H9 (cell line): ENCODE results near the gene UQCR10. TPM values are rescaled to one million over a fixed set of nuclear protein-coding genes. Genes with fewer than 3 reads are reported as not detected.

Experiments used
- DNase-seq: peaks from one replicate; pipeline ENCODE4 v3.0.0-alpha.2; 2017
- H2AFZ ChIP-seq: one replicate; pipeline ENCODE4 v1.6.1; 2013; ENCODE audit warnings: mild to moderate bottlenecking, low read length, control low read depth, moderate library complexity
- H2AK5ac ChIP-seq: 2 replicates; pipeline ENCODE4 v1.6.1; 2013; ENCODE audit warnings: low read length, control low read depth, mixed read lengths; ENCODE audit not compliant: insufficient read length
- H2BK120ac ChIP-seq: one replicate; pipeline ENCODE4 v1.6.1; 2013; ENCODE audit warnings: low read depth, mild to moderate bottlenecking, low read length, control low read depth, inconsistent platforms; ENCODE audit not compliant: poor library complexity, severe bottlenecking
- H2BK12ac ChIP-seq: 2 replicates; pipeline ENCODE4 v1.6.1; 2013; ENCODE audit warnings: low read length, control low read depth, mixed read lengths, low read depth; ENCODE audit not compliant: insufficient read length
- H2BK15ac ChIP-seq: 2 replicates; pipeline ENCODE4 v1.6.1; 2013; ENCODE audit warnings: low read depth, low read length, control low read depth
- H2BK20ac ChIP-seq: one replicate; pipeline ENCODE4 v1.6.1; 2013; ENCODE audit warnings: low read depth, mild to moderate bottlenecking, low read length, control low read depth, inconsistent platforms; ENCODE audit not compliant: poor library complexity, severe bottlenecking
- H2BK5ac ChIP-seq: 2 replicates; pipeline ENCODE4 v1.6.1; 2013; ENCODE audit warnings: low read length, control low read depth, mixed read lengths; ENCODE audit not compliant: insufficient read length
- H3K14ac ChIP-seq: 2 replicates; pipeline ENCODE4 v1.6.1; 2013; ENCODE audit warnings: low read length, control low read depth; ENCODE audit not compliant: insufficient read depth
- H3K18ac ChIP-seq: 2 replicates; pipeline ENCODE4 v1.6.1; 2013; ENCODE audit warnings: low read depth, mild to moderate bottlenecking, mixed read lengths, low read length, control low read depth; ENCODE audit not compliant: insufficient read length
- H3K23ac ChIP-seq: 2 replicates; pipeline ENCODE4 v1.6.1; 2013; ENCODE audit warnings: low read length, control low read depth, mixed read lengths, low read depth; ENCODE audit not compliant: insufficient read length
- H3K23me2 ChIP-seq: 2 replicates; pipeline ENCODE4 v1.6.1; 2013; ENCODE audit warnings: low read depth, mild to moderate bottlenecking, mixed read lengths, low read length, control low read depth; ENCODE audit not compliant: insufficient read length, poor library complexity, severe bottlenecking
- H3K27ac ChIP-seq: 2 replicates; pipeline ENCODE4 v1.5.1; 2013; ENCODE audit warnings: low read length, control low read depth, mixed read lengths, low read depth; ENCODE audit not compliant: insufficient read length
- H3K27me3 ChIP-seq: 2 replicates; pipeline ENCODE4 v1.6.1; 2013; ENCODE audit warnings: low read length, control low read depth, inconsistent platforms; ENCODE audit not compliant: insufficient read depth
- H3K4ac ChIP-seq: 2 replicates; pipeline ENCODE4 v1.6.1; 2013; ENCODE audit warnings: low read depth, mild to moderate bottlenecking, control low read depth, inconsistent platforms, low read length, moderate library complexity
- H3K4me1 ChIP-seq: 2 replicates; pipeline ENCODE4 v1.6.1; 2013; ENCODE audit warnings: low read length, control low read depth, inconsistent platforms; ENCODE audit not compliant: insufficient read depth
- H3K4me2 ChIP-seq: 2 replicates; pipeline ENCODE4 v1.6.1; 2013; ENCODE audit warnings: low read length, control low read depth, mixed read lengths; ENCODE audit not compliant: insufficient read length, insufficient read depth
- H3K56ac ChIP-seq: 2 replicates; pipeline ENCODE4 v1.6.1; 2013; ENCODE audit warnings: low read depth, mild to moderate bottlenecking, mixed read lengths, low read length, control low read depth; ENCODE audit not compliant: insufficient read length
- H3K79me1 ChIP-seq: 2 replicates; pipeline ENCODE4 v1.6.1; 2013; ENCODE audit warnings: low read depth, mild to moderate bottlenecking, moderate library complexity, low read length, control low read depth, inconsistent platforms; ENCODE audit not compliant: insufficient read depth, poor library complexity, severe bottlenecking
- H3K79me2 ChIP-seq: 2 replicates; pipeline ENCODE4 v1.6.1; 2013; ENCODE audit warnings: low read length, control low read depth, inconsistent platforms; ENCODE audit not compliant: insufficient read depth
- H3K9ac ChIP-seq: 2 replicates; pipeline ENCODE4 v1.6.1; 2013; ENCODE audit warnings: low read length, control low read depth, mixed read lengths; ENCODE audit not compliant: insufficient read length; ENCODE audit errors: extremely low read depth
- H3K9me3 ChIP-seq: one replicate; pipeline ENCODE4 v1.6.1; 2013; ENCODE audit warnings: low read depth, low read length, inconsistent platforms; ENCODE audit not compliant: control insufficient read depth
- H3T11ph ChIP-seq: one replicate; pipeline ENCODE4 v1.6.1; 2013; ENCODE audit warnings: mild to moderate bottlenecking, low read length, control low read depth, inconsistent platforms
- H4K20me1 ChIP-seq: one replicate; pipeline ENCODE4 v1.6.1; 2013; ENCODE audit not compliant: control insufficient read depth, insufficient read length, insufficient read depth
- H4K5ac ChIP-seq: 2 replicates; pipeline ENCODE4 v1.6.1; 2013; ENCODE audit warnings: low read depth, mild to moderate bottlenecking, mixed read lengths, low read length, control low read depth; ENCODE audit not compliant: insufficient read length
- H4K8ac ChIP-seq: replicated peaks from 2 replicates; pipeline ENCODE4 v1.6.1; 2013; ENCODE audit warnings: low read length, control low read depth, mixed read lengths, low read depth; ENCODE audit not compliant: insufficient read length
- H4K91ac ChIP-seq: 2 replicates; pipeline ENCODE4 v1.6.1; 2013; ENCODE audit warnings: low read depth, mild to moderate bottlenecking, moderate library complexity, mixed read lengths, low read length, control low read depth; ENCODE audit not compliant: insufficient read length
- H3K27ac Mint-ChIP-seq, 3 experiments: 2 replicates in 2 of 3; 3 replicates in 1 of 3; pipeline ENCODE4 v1.8.0; 2020 to 2021; ENCODE audit warnings: mixed read lengths in 3 of 3, mild to moderate bottlenecking in 1 of 3, moderate library complexity in 1 of 3
- H3K27me3 Mint-ChIP-seq: 2 replicates; pipeline ENCODE4 v1.8.0; 2021; ENCODE audit warnings: low read depth, mild to moderate bottlenecking, moderate library complexity, mixed read lengths
- H3K36me3 Mint-ChIP-seq, 3 experiments: 2 replicates in 2 of 3; 3 replicates in 1 of 3; pipeline ENCODE4 v1.8.0; 2020 to 2021; ENCODE audit warnings: low read depth in 3 of 3, mixed read lengths in 3 of 3; ENCODE audit not compliant: insufficient read depth in 1 of 3
- H3K4me1 Mint-ChIP-seq, 2 experiments: 2 replicates each; pipeline ENCODE4 v1.8.0; 2020; ENCODE audit warnings: mixed read lengths in 2 of 2
- H3K4me3 Mint-ChIP-seq, 2 experiments: 2 replicates in 1 of 2; 3 replicates in 1 of 2; pipeline ENCODE4 v1.8.0; 2020 to 2021; ENCODE audit warnings: mild to moderate bottlenecking in 2 of 2, mixed read lengths in 2 of 2, moderate library complexity in 1 of 2
- H3K9me3 Mint-ChIP-seq, 2 experiments: 2 replicates in 1 of 2; 3 replicates in 1 of 2; pipeline ENCODE4 v1.8.0; 2020; ENCODE audit warnings: mild to moderate bottlenecking in 2 of 2, mixed read lengths in 2 of 2, moderate library complexity in 1 of 2
- CTCF ChIP-seq: fragments of 200-600 bp; sonication (generic); conservative IDR thresholded peaks from 3 replicates; pipeline ENCODE4 v1.8.0; 2021; ENCODE audit warnings: antibody characterized with exemption, mild to moderate bottlenecking
- WGBS: extraction: QIAGEN DNeasy Blood & Tissue Kit; methylation state at CpG from one replicate; pipeline ENCODE4 v1.1.7; 2013; ENCODE audit warnings: missing lambda C conversion rate, low lambda C conversion rate, mixed read lengths; ENCODE audit not compliant: insufficient read length; ENCODE audit errors: extremely low coverage; 5-methylcytosine and 5-hydroxymethylcytosine counted together
- total RNA-seq: library from RNA; stranded (reverse); gene quantifications from 2 replicates; pipeline ENCODE4 v1.2.1, GENCODE V29; 2021

Gene UQCR10
- total RNA-seq, 1 experiment from 2014 or later, result 124 TPM

GRCh38 chr22:29748248-29748893 is 18.8 kb upstream of the UQCR10 start:
- DNase-seq, result no peak
- Mint-ChIP-seq H3K36me3 (peaks cover 1 to 4% (median 3%) of the 10 kb centered on the region in 3 experiments; a peak in 5 of 7 replicates), H3K27me3 (no peaks in the 10 kb centered on the region), H3K9me3 (no peaks in the 10 kb centered on the region), H3K4me1 (peaks cover 0 to 6% of the 10 kb centered on the region in 2 experiments; a peak in 3 of 4 replicates), H3K27ac (no peak overlapping the region), H3K4me3 (no peak overlapping the region)
- no peak overlapping the region for H2BK12ac ChIP-seq
- no peak overlapping the region for H4K5ac ChIP-seq
- H4K8ac ChIP-seq, result no peak overlapping the region
- no peaks in the 10 kb centered on the region for H3K27me3 ChIP-seq
- H3K18ac ChIP-seq, result no peak overlapping the region
- no peak overlapping the region for H2BK20ac ChIP-seq
- H3K56ac ChIP-seq, result no peak overlapping the region
- no peaks in the 10 kb centered on the region for H3K79me1 ChIP-seq
- H3K79me2 ChIP-seq, result no peaks in the 10 kb centered on the region
- H3K9ac ChIP-seq, result no peak overlapping the region
- no peak for TF ChIP-seq CTCF
- no peak overlapping the region for H3K23ac ChIP-seq
- no peaks in the 10 kb centered on the region for H3K9me3 ChIP-seq
- no peak overlapping the region for H2BK5ac ChIP-seq
- no peak overlapping the region for H3K4ac ChIP-seq
- H2BK120ac ChIP-seq, result no peak overlapping the region
- no peak overlapping the region for H3K27ac ChIP-seq
- no peak overlapping the region for H2AK5ac ChIP-seq
- no peaks in the 10 kb centered on the region for H4K20me1 ChIP-seq
- H2AFZ ChIP-seq, result no peak overlapping the region
- H3K4me1 ChIP-seq, result no peaks in the 10 kb centered on the region
- no peak overlapping the region for H3K4me2 ChIP-seq
- H3K14ac ChIP-seq, result no peak overlapping the region
- no CpG with 5 or more reads among the region's 9 CpGs for WGBS
- H3K23me2 ChIP-seq, result no peaks in the 10 kb centered on the region
- H3T11ph ChIP-seq, result no peak overlapping the region
- no peak overlapping the region for H2BK15ac ChIP-seq
- no peak overlapping the region for H4K91ac ChIP-seq
